SU-DHL-6 (cell line): ENCODE results near the gene SPOCD1.

Source experiments
- EZH2phosphoT487 ChIP-seq: fragments of 200-600 bp; sonication (generic), shearing (Covaris generic); conservative IDR thresholded peaks from 2 replicates; pipeline ENCODE4 v1.6.1; 2018; ENCODE audit warnings: mild to moderate bottlenecking, antibody characterized with exemption, low read length, moderate library complexity, mixed read lengths
- TF ChIP-seq, protein P1 (sequence below): fragments of 200-600 bp; sonication (generic); IDR thresholded peaks from one replicate; pipeline ENCODE4 v1.5.1; 2017; ENCODE audit warnings: antibody characterized with exemption, mild to moderate bottlenecking, low read length, moderate library complexity; ENCODE audit not compliant: insufficient read depth, poor library complexity, severe bottlenecking

DNA sequence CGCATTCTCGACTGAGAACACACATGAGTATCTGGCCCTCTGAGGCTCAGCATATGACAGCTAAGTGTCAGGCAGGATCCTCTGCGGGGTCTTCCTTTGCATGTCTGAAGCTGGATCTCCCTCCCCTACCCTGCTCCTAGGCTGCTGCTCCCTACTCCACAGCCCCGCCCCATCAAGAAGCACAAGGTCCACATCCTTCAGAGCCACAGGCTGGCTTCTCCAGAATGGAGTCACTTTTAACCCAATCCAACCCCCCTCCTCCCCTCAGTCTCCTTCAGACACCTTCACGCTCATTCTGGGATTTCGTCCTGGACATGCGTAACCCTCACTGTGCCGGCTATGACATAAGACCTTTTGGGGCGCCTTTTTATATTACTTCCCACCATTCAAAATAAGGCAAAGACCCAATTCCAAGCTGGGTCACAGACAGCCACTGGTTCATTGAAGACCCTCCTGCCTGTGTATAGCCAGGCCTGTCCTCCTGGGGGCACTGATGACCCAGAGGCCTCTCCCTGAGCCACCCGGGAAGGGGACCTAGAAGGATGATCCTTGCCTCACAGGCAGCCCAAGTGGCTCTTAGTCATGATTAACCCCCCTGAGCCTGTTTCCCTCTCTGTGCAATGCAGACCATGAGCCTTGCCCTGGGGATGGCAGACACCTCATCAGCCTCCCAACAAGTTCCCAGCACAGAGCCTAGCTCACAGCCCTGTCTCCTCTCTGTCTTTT lies 56.4 kb downstream of the SPOCD1 start:
- TF ChIP-seq, protein P1, sequence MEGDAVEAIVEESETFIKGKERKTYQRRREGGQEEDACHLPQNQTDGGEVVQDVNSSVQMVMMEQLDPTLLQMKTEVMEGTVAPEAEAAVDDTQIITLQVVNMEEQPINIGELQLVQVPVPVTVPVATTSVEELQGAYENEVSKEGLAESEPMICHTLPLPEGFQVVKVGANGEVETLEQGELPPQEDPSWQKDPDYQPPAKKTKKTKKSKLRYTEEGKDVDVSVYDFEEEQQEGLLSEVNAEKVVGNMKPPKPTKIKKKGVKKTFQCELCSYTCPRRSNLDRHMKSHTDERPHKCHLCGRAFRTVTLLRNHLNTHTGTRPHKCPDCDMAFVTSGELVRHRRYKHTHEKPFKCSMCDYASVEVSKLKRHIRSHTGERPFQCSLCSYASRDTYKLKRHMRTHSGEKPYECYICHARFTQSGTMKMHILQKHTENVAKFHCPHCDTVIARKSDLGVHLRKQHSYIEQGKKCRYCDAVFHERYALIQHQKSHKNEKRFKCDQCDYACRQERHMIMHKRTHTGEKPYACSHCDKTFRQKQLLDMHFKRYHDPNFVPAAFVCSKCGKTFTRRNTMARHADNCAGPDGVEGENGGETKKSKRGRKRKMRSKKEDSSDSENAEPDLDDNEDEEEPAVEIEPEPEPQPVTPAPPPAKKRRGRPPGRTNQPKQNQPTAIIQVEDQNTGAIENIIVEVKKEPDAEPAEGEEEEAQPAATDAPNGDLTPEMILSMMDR: no peak
- TF ChIP-seq EZH2phosphoT487: no peak
